Measurements from ENCODE around the gene SYNC.

GRCh38 chr1:32728413-32729077 lies 26.0 kb upstream of the SYNC start:
- TF ChIP-seq CTCF (IDR thresholded peaks at IDR 0.05), result no peak
- TF ChIP-seq POLR2A (IDR thresholded peaks at IDR 0.05; ENCODE audit: low read depth), result no peak
- TF ChIP-seq POLR2AphosphoS5 (IDR thresholded peaks at IDR 0.05), result no peak
- no peak for TF ChIP-seq EP300 (IDR thresholded peaks at IDR 0.05)

All from esophagus muscularis mucosa (tissue), 4 donors.